IMR-90 (cell line): ENCODE data around the gene ASAP2. TPM values are rescaled to one million over a fixed set of nuclear protein-coding genes. Genes with fewer than 3 reads are reported as not detected.

Source experiments
- ATAC-seq: fragments of 200-7000 bp; cut with Tn5 transposase; 2 replicates; pipeline ENCODE4 v1.9.1; 2020; ENCODE audit warnings: low read depth, mild to moderate bottlenecking, moderate library complexity
- BruUV-seq: library from RNA; stranded (reverse); fragments of 400-500 nt; replicated peaks from 2 replicates; lab custom pipeline; 2021; lab: Mats Ljungman, UMichigan
- CTCF ChIA-PET: fragments of 300-600 bp; formaldehyde crosslinking; extraction: SDS; loops from one replicate; lab custom pipeline; 2021; ENCODE audit warnings: antibody characterized with exemption; lab: Yijun Ruan, JAX
- POLR2A ChIA-PET: fragments of 300-600 bp; sonication (Branson Sonifier 250); formaldehyde crosslinking; loops from one replicate; lab custom pipeline; 2022; ENCODE audit warnings: antibody characterized with exemption; ENCODE audit not compliant: unreplicated experiment; lab: Charles Lee
- DNase-seq: peaks from one replicate; pipeline ENCODE4 v3.0.0; 2013
- H2AFZ ChIP-seq: replicated peaks from 2 replicates; pipeline ENCODE3; 2013; ENCODE audit warnings: low read length, mild to moderate bottlenecking; ENCODE audit not compliant: poor library complexity
- H2AK5ac ChIP-seq: 2 replicates; pipeline ENCODE4 v1.6.1; 2013; ENCODE audit warnings: low read depth, low read length, inconsistent platforms
- H2AK9ac ChIP-seq: replicated peaks from 2 replicates; pipeline ENCODE3; 2013; ENCODE audit warnings: mild to moderate bottlenecking, low read depth, low read length, moderate library complexity; ENCODE audit not compliant: poor library complexity
- H2BK120ac ChIP-seq: 2 replicates; pipeline ENCODE4 v1.6.1; 2013; ENCODE audit warnings: low read depth, low read length, inconsistent platforms
- H2BK15ac ChIP-seq: 3 replicates; pipeline ENCODE4 v1.6.1; 2013; ENCODE audit warnings: low read depth, low read length, inconsistent platforms
- H2BK20ac ChIP-seq: 2 replicates; pipeline ENCODE4 v1.6.1; 2013; ENCODE audit warnings: low read depth, mild to moderate bottlenecking, inconsistent platforms, low read length, moderate library complexity
- H2BK5ac ChIP-seq: 2 replicates; pipeline ENCODE4 v1.6.1; 2013; ENCODE audit warnings: mild to moderate bottlenecking, low read depth, low read length, inconsistent platforms; ENCODE audit not compliant: poor library complexity, severe bottlenecking
- H3K14ac ChIP-seq: replicated peaks from 2 replicates; pipeline ENCODE4 v1.6.1; 2013; ENCODE audit warnings: low read depth, low read length, inconsistent platforms
- H3K18ac ChIP-seq: 2 replicates; pipeline ENCODE4 v1.6.1; 2013; ENCODE audit warnings: low read depth, low read length, control low read depth
- H3K23ac ChIP-seq: 2 replicates; pipeline ENCODE4 v1.6.1; 2013; ENCODE audit warnings: low read depth, low read length, inconsistent platforms
- H3K27ac ChIP-seq: 2 replicates; pipeline ENCODE4 v1.5.1; 2013; ENCODE audit warnings: mild to moderate bottlenecking, control low read depth, low read length; ENCODE audit not compliant: insufficient read depth
- H3K27me3 ChIP-seq: 2 replicates; pipeline ENCODE4 v1.6.1; 2013; ENCODE audit warnings: low read length; ENCODE audit not compliant: control insufficient read depth, insufficient read depth
- H3K36me3 ChIP-seq: 2 replicates; pipeline ENCODE4 v1.6.1; 2013; ENCODE audit warnings: low read length, mixed read lengths; ENCODE audit not compliant: control insufficient read depth, insufficient read depth
- H3K4ac ChIP-seq: 2 replicates; pipeline ENCODE4 v1.6.1; 2013; ENCODE audit warnings: low read depth, low read length, inconsistent platforms
- H3K4me1 ChIP-seq: 2 replicates; pipeline ENCODE4 v1.6.1; 2013; ENCODE audit warnings: low read length, mixed read lengths; ENCODE audit not compliant: control insufficient read depth, insufficient read depth
- H3K4me2 ChIP-seq: 2 replicates; pipeline ENCODE4 v1.6.1; 2013; ENCODE audit warnings: low read depth, mild to moderate bottlenecking, control low read depth, low read length, moderate library complexity
- H3K4me3 ChIP-seq: 2 replicates; pipeline ENCODE4 v1.5.1; 2013; ENCODE audit warnings: low read depth, mild to moderate bottlenecking, control low read depth, low read length, moderate library complexity; ENCODE audit not compliant: insufficient read depth
- H3K56ac ChIP-seq: 2 replicates; pipeline ENCODE4 v1.6.1; 2013; ENCODE audit warnings: low read length, inconsistent platforms; ENCODE audit not compliant: insufficient read depth; ENCODE audit errors: extremely low read depth
- H3K79me1 ChIP-seq, 2 experiments: 2 replicates each; pipeline ENCODE4 v1.6.1; 2013; ENCODE audit warnings: low read length in 2 of 2, inconsistent platforms in 1 of 2, low read depth in 1 of 2
- H3K9ac ChIP-seq: 2 replicates; pipeline ENCODE4 v1.6.1; 2013; ENCODE audit warnings: low read depth, low read length, control low read depth
- H3K9me1 ChIP-seq: 2 replicates; pipeline ENCODE4 v1.6.1; 2013; ENCODE audit warnings: low read length, inconsistent platforms; ENCODE audit not compliant: insufficient read depth
- H3K9me3 ChIP-seq: 2 replicates; pipeline ENCODE4 v1.6.1; 2013; ENCODE audit warnings: low read length; ENCODE audit not compliant: control insufficient read depth, insufficient read depth
- H4K20me1 ChIP-seq: 2 replicates; pipeline ENCODE4 v1.6.1; 2013; ENCODE audit warnings: low read length, inconsistent platforms; ENCODE audit not compliant: insufficient read depth
- H4K5ac ChIP-seq: 2 replicates; pipeline ENCODE4 v1.6.1; 2013; ENCODE audit warnings: mild to moderate bottlenecking, low read depth, low read length, control low read depth
- H4K8ac ChIP-seq, 2 experiments: 2 replicates each; pipeline ENCODE4 v1.6.1; 2013; ENCODE audit warnings: low read depth in 2 of 2, low read length in 2 of 2, control low read depth in 1 of 2, inconsistent platforms in 1 of 2
- H4K91ac ChIP-seq: 2 replicates; pipeline ENCODE4 v1.6.1; 2013; ENCODE audit warnings: low read depth, low read length, inconsistent platforms; ENCODE audit not compliant: insufficient read depth
- BHLHE40 ChIP-seq: fragments of 150-350 bp; IDR thresholded peaks from 2 replicates; pipeline ENCODE4 v1.6.1; 2016; ENCODE audit warnings: mild to moderate bottlenecking, low read depth, low read length
- MAZ ChIP-seq: IDR thresholded peaks from 2 replicates; pipeline ENCODE4 v1.6.1; 2012; ENCODE audit warnings: low read depth, mild to moderate bottlenecking, low read length, improper control_type of control experiment, moderate library complexity, borderline replicate concordance
- MXI1 ChIP-seq: IDR thresholded peaks from 2 replicates; pipeline ENCODE4 v1.6.1; 2012; ENCODE audit warnings: low read depth, mild to moderate bottlenecking, low read length, moderate library complexity, borderline replicate concordance
- RCOR1 ChIP-seq: IDR thresholded peaks from 2 replicates; pipeline ENCODE4 v1.6.1; 2012; ENCODE audit warnings: mild to moderate bottlenecking, low read length, improper control_type of control experiment; ENCODE audit not compliant: insufficient replicate concordance
- RFX5 ChIP-seq: IDR thresholded peaks from 2 replicates; pipeline ENCODE4 v1.8.0; 2012; ENCODE audit warnings: low read depth, mild to moderate bottlenecking, low read length, moderate library complexity
- WGBS, 2 experiments: methylation state at CpG; one replicate each; pipeline versions ENCODE4 v1.1.5 to v1.1.7; 2013; ENCODE audit warnings: missing lambda C conversion rate in 2 of 2; ENCODE audit not compliant: insufficient read length in 1 of 2; ENCODE audit errors: extremely low coverage in 2 of 2; 5-methylcytosine and 5-hydroxymethylcytosine counted together
- dilution Hi-C: fragments of 300-500 bp; cut with HindIII; formaldehyde crosslinking; loops from one replicate; pipeline ENCODE4 v1.14.3; 2018; ENCODE audit warnings: low sequenced_read_pairs; ENCODE audit not compliant: unreplicated experiment
- in situ Hi-C: fragments of 300-500 bp; cut with MboI; formaldehyde crosslinking; loops from 3 replicates; pipeline ENCODE4 v1.14.3; 2019; ENCODE audit warnings: low sequenced_read_pairs, inconsistent platforms, mixed read lengths
- intact Hi-C: fragments of 100-400 bp; cut with micrococcal nuclease; formaldehyde crosslinking; loops from 2 replicates; pipeline ENCODE4 v1.10.0; 2022
- polyA plus RNA-seq, 3 experiments: library from polyadenylated mRNA; depleted of rRNA; stranded (reverse); fragments of >200 nt; gene quantifications; 2 replicates each; pipeline ENCODE4 v1.2.3, GENCODE V29; 2012; ENCODE audit warnings: low replicate concordance in 1 of 3
- total RNA-seq: library from RNA; depleted of rRNA; stranded (reverse); fragments of >200 nt; gene quantifications from 2 replicates; pipeline ENCODE4 v1.2.3, GENCODE V29; 2012
- TF ChIP-seq, protein P1 (sequence below): fragments of 150-350 bp; IDR thresholded peaks from 2 replicates; pipeline ENCODE4 v1.6.1; 2017; ENCODE audit warnings: mild to moderate bottlenecking, antibody characterized with exemption, low read length, low read depth
- TF ChIP-seq, protein P2 (sequence below): conservative IDR thresholded peaks from 2 replicates; pipeline ENCODE4 v1.5.1; 2012; ENCODE audit warnings: mild to moderate bottlenecking, low read depth, low read length, improper control_type of control experiment

Gene ASAP2
- total and polyA plus RNA-seq, 2 of the 4 experiments (the other 2 are of a cell fraction): 19.7 to 28.1 TPM

DNA sequence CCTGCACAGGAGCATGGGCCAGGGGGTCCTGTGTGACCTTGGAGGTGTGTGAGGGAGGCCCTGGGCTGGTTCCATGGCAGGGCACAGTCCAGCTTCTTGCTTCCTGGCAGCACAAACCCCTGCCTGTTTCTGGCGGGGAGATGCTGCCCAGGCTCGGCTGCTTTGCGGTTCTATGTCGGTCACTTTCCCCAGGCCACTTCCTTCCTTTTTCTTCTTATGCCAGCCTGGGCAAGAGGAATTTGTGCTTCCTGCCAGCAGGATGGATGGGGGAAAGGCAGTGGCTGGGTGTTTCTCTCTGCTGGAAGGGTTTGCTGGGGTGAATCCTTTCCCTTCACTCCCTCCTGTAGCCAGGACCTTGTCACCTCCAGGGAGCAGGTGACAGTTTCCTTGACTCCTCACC is 24.3 kb downstream of the ASAP2 start:
- Histone ChIP-seq H3K14ac (peak overlapping the region; percentile 72), H4K91ac (peak overlapping the region; percentile 35), H3K9ac (no peak overlapping the region), H2BK5ac (no peak overlapping the region), H3K4me3 (no peak overlapping the region), H3K27ac (no peak overlapping the region), H2BK20ac (0 out of 2 replicates have a peak overlapping the region, but pooled peaks have one; percentile 30), H2AFZ (no peak overlapping the region), H3K56ac (no peak overlapping the region), H2AK5ac (peak overlapping the region; percentile 96), H2BK15ac (peak overlapping the region; percentile 18; the same call in 2 of the 3 replicates), H2AK9ac (no peak overlapping the region), H4K20me1 (peaks cover 58% of the 10 kb centered on the region), H4K5ac (no peak overlapping the region), H3K36me3 (no peaks in the 10 kb centered on the region), H3K23ac (peak overlapping the region; percentile 63), H3K4ac (peak overlapping the region; percentile 83), H3K18ac (peak overlapping the region; percentile 14; the same call in 1 of the 2 replicates), H3K27me3 (no peaks in the 10 kb centered on the region), H3K4me2 (no peak overlapping the region), H3K4me1 (peaks cover 70% of the 10 kb centered on the region), H3K9me3 (no peaks in the 10 kb centered on the region), H2BK120ac (peak overlapping the region; percentile 80), H3K79me1 (peaks cover 62 to 93% of the 10 kb centered on the region in 2 experiments), H4K8ac (peak overlapping the region in 1 of 2 experiments; percentile 59; a peak in 1 of 4 replicates), H3K9me1 (peaks cover 69% of the 10 kb centered on the region)
- no TSS peak for BruUV-seq
- no peak for DNase-seq
- ChIA-PET POLR2A (no interaction called here), CTCF (no interaction called here)
- no peak for ATAC-seq
- WGBS, 2 experiments: no CpG with 5 or more reads among the region's 4 CpGs
- dilution Hi-C loops: no loop called here
- no peak for TF ChIP-seq RCOR1
- TF ChIP-seq MAZ: no peak
- TF ChIP-seq BHLHE40: no peak
- TF ChIP-seq, protein P1, sequence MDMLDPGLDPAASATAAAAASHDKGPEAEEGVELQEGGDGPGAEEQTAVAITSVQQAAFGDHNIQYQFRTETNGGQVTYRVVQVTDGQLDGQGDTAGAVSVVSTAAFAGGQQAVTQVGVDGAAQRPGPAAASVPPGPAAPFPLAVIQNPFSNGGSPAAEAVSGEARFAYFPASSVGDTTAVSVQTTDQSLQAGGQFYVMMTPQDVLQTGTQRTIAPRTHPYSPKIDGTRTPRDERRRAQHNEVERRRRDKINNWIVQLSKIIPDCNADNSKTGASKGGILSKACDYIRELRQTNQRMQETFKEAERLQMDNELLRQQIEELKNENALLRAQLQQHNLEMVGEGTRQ: no peak
- TF ChIP-seq RFX5: no peak
- TF ChIP-seq MXI1: no peak
- TF ChIP-seq, protein P2, sequence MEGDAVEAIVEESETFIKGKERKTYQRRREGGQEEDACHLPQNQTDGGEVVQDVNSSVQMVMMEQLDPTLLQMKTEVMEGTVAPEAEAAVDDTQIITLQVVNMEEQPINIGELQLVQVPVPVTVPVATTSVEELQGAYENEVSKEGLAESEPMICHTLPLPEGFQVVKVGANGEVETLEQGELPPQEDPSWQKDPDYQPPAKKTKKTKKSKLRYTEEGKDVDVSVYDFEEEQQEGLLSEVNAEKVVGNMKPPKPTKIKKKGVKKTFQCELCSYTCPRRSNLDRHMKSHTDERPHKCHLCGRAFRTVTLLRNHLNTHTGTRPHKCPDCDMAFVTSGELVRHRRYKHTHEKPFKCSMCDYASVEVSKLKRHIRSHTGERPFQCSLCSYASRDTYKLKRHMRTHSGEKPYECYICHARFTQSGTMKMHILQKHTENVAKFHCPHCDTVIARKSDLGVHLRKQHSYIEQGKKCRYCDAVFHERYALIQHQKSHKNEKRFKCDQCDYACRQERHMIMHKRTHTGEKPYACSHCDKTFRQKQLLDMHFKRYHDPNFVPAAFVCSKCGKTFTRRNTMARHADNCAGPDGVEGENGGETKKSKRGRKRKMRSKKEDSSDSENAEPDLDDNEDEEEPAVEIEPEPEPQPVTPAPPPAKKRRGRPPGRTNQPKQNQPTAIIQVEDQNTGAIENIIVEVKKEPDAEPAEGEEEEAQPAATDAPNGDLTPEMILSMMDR: no peak
- in situ Hi-C loops: no loop called here
- intact Hi-C loops: no loop called here
